T-helper 2 cell treated with Interferon-gamma antibody and Interleukin-4, amounts not matched to agents 5 μg/mL and 100 μg/mL, for 36 hours (primary cell): Measurements from ENCODE around the gene ATMIN.

Experiments used
- DNase-seq: peaks from one replicate; pipeline ENCODE4 v3.0.0; 2021; ENCODE audit warnings: low spot score
- H3K27ac Mint-ChIP-seq: one replicate; pipeline ENCODE4 v1.8.0; 2021; ENCODE audit warnings: mild to moderate bottlenecking, mixed read lengths
- H3K27me3 Mint-ChIP-seq: one replicate; pipeline ENCODE4 v1.8.0; 2021; ENCODE audit warnings: low read depth, mixed read lengths
- H3K36me3 Mint-ChIP-seq: one replicate; pipeline ENCODE4 v1.8.0; 2021; ENCODE audit warnings: low read depth, mixed read lengths
- H3K4me1 Mint-ChIP-seq: one replicate; pipeline ENCODE4 v1.8.0; 2021; ENCODE audit warnings: low read depth, mixed read lengths
- H3K4me3 Mint-ChIP-seq: one replicate; pipeline ENCODE4 v1.8.0; 2022; ENCODE audit warnings: mild to moderate bottlenecking, moderate library complexity, mixed read lengths
- H3K9me3 Mint-ChIP-seq: one replicate; pipeline ENCODE4 v1.8.0; 2021; ENCODE audit warnings: mixed read lengths

ATMIN gene

GRCh38 chr16:80997964-80998620 is 37.5 kb upstream of the ATMIN start:
- H3K9me3 Mint-ChIP-seq = no peaks in the 10 kb centered on the region
- peak overlapping the region; percentile 80 for H3K4me3 Mint-ChIP-seq
- peak overlapping the region; percentile 91 for H3K27ac Mint-ChIP-seq
- no peak for DNase-seq
- H3K36me3 Mint-ChIP-seq = peaks cover 52% of the 10 kb centered on the region
- no peaks in the 10 kb centered on the region for H3K27me3 Mint-ChIP-seq
- H3K4me1 Mint-ChIP-seq = peaks cover 61% of the 10 kb centered on the region

DNA sequence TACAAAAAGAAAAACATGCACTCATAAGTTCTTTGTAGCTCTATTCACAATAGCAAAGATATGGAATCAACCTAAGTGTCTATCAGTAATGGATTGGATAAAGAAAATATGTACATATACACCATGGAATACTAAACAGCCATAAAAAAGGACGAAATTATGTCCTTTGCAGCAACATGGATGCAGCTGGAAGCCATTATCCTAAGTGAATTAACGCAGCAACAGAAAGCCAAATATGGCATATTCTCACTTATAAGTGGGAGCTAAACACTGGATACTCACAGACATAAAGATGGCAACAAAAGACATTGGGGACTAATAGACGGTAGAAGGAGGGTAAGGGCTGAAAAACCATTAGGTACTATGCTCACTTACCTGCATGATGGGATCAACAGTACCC is 34.8 kb upstream of the ATMIN start:
- Mint-ChIP-seq H3K27ac (no peak overlapping the region), H3K4me1 (peaks cover 59% of the 10 kb centered on the region), H3K27me3 (no peaks in the 10 kb centered on the region), H3K9me3 (no peaks in the 10 kb centered on the region), H3K4me3 (no peak overlapping the region), H3K36me3 (peaks cover 45% of the 10 kb centered on the region)
- no peak for DNase-seq

- H3K9me3 Mint-ChIP-seq = no peaks in the 10 kb centered on the region
- H3K27ac Mint-ChIP-seq = no peak overlapping the region
- H3K27me3 Mint-ChIP-seq = no peaks in the 10 kb centered on the region
- no peak for DNase-seq
- H3K4me3 Mint-ChIP-seq = no peak overlapping the region
- peaks cover 56% of the 10 kb centered on the region for H3K4me1 Mint-ChIP-seq
- H3K36me3 Mint-ChIP-seq = peaks cover 49% of the 10 kb centered on the region
Observed at GRCh38 chr16:81001330-81001729, 34.3 kb upstream of the ATMIN start.

GRCh38 chr16:81003064-81003463 is 32.6 kb upstream of the ATMIN start:
- Mint-ChIP-seq H3K4me3 (peak overlapping the region; percentile 95), H3K27ac (peak overlapping the region; percentile 85), H3K36me3 (peaks cover 49% of the 10 kb centered on the region), H3K27me3 (no peaks in the 10 kb centered on the region), H3K4me1 (peaks cover 48% of the 10 kb centered on the region), H3K9me3 (no peaks in the 10 kb centered on the region)
- DNase-seq = no peak

DNA sequence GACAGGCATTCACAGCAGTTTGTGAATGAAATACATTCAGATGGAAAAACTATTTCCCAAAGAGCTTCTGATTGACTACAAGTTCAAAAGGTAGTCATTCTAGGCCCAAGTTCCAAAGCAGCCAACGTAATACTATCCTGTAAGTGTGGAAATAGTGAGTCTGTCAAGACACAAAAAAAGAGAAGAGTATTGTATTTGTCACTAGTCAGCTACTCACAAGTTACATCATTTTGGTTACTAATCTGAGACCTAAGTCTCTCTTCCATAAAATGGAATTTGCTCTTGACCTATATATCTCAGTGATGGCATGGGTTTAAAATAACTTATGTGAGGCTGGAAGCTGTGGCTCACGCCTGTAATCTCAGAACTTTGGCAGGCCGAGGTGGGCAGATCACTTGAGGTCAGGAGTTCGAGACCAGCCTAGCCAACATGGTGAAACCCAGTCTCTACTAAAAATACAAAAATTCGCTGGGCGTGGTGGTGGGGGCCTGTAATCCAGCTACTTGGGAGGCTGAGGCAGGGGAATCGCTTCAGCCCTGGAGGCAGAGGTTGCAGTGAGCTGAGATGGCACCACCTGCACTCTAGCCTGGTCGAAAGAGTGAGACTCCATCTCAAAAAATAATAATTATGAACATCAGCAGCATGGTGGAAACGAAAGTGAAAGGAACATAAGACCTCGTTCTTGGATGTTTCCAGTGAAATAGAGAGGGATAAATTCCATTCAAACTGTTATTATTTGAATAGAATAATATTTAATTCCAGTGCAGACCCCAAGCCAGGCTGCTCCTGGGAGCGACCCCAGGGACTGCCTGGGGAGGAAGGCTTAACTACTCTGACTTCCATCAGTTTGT is 31.8 kb upstream of the ATMIN start:
- H3K4me3 Mint-ChIP-seq = peak overlapping the region; percentile 95
- no peaks in the 10 kb centered on the region for H3K9me3 Mint-ChIP-seq
- DNase-seq = peak; percentile 29
- no peaks in the 10 kb centered on the region for H3K27me3 Mint-ChIP-seq
- H3K4me1 Mint-ChIP-seq = peaks cover 45% of the 10 kb centered on the region
- H3K27ac Mint-ChIP-seq = peak overlapping the region; percentile 85
- peaks cover 49% of the 10 kb centered on the region for H3K36me3 Mint-ChIP-seq

DNA sequence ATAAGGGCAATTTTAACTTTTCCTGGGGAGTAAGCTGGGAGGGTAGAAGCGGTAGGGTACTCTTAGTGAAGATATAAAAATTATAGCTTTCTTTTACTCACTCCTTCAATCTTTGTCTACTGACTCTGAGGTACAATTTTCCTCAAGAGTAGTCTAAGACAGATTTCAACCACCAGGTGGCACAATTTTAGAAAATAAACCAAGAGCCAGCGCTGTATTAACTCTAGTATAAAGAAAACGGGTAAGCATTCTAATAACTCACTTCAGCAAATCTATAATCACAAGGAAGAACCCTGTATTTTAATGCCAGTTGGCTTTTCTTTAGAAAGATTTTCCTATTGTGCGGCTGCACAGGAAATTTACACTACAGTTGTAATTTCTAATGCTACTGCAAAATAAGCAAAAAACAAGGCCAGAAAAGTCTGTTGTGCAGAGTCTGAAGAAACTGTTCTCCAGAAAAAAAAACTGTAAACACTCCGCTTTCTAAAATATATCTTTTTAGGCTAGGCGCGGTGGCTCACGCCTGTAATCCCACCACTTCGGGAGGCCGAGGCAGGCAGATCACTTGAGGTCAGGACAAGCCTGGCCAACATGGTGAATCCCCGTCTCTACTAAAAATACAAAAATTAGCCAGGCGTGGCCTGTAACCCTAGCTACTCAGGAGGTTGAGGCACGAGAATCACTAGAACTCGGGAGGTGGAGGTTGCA is 30.8 kb upstream of the ATMIN start:
- DNase-seq = no peak
- peak overlapping the region; percentile 95 for H3K4me3 Mint-ChIP-seq
- H3K9me3 Mint-ChIP-seq = no peaks in the 10 kb centered on the region
- peak overlapping the region; percentile 85 for H3K27ac Mint-ChIP-seq
- H3K27me3 Mint-ChIP-seq = no peaks in the 10 kb centered on the region
- H3K4me1 Mint-ChIP-seq = peaks cover 42% of the 10 kb centered on the region
- H3K36me3 Mint-ChIP-seq = peaks cover 46% of the 10 kb centered on the region

DNA sequence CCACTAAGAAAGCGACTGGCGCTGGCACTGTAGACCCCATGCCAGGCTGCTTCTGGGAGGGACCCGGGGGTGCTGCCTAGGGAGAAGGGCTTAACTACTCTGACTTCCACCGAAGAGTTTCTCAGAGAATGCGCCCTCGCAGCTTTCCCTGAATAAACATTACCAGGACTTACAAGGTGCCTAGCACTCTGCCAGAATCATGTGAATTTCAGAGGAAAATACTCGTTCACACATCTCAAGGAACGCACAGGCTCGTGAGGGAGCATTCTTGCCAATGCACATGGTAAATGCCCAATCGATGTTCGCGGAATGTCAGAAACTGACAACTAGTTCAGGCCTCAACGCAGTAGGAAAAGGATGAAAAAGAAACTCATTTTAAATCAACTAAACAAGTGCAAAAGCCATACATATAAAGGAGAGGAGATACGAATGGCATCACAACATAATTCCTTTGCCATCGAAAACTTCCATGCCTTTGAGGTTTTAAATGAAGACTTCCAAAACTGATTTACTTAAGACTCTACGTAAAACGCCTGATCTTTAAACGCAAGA is 30.0 kb upstream of the ATMIN start:
- H3K4me1 Mint-ChIP-seq = peaks cover 40% of the 10 kb centered on the region
- no peaks in the 10 kb centered on the region for H3K27me3 Mint-ChIP-seq
- H3K4me3 Mint-ChIP-seq = peak overlapping the region; percentile 95
- no peak for DNase-seq
- peaks cover 41% of the 10 kb centered on the region for H3K36me3 Mint-ChIP-seq
- H3K9me3 Mint-ChIP-seq = no peaks in the 10 kb centered on the region
- H3K27ac Mint-ChIP-seq = peak overlapping the region; percentile 100

GRCh38 chr16:81006211-81006812 is 29.3 kb upstream of the ATMIN start:
- no peaks in the 10 kb centered on the region for H3K27me3 Mint-ChIP-seq
- H3K36me3 Mint-ChIP-seq = peaks cover 44% of the 10 kb centered on the region
- peaks cover 45% of the 10 kb centered on the region for H3K4me1 Mint-ChIP-seq
- peak; percentile 81 for DNase-seq
- peak overlapping the region; percentile 100 for H3K27ac Mint-ChIP-seq
- peak overlapping the region; percentile 95 for H3K4me3 Mint-ChIP-seq
- no peaks in the 10 kb centered on the region for H3K9me3 Mint-ChIP-seq

- H3K36me3 Mint-ChIP-seq = peaks cover 42% of the 10 kb centered on the region
Observed at GRCh38 chr16:81006813-81007695, 28.6 kb upstream of the ATMIN start, which contains the start of the genes CENPN and CMC2. Gene CENPN, plus strand, starts transcription at chr16:81007214. Its CDS starts 4,726 bp downstream, at chr16:81011940. Gene CMC2, minus strand, starts transcription at chr16:81006885. Its CDS starts 9,491 bp downstream, at chr16:80997394.

GRCh38 chr16:81008505-81008789 is 27.2 kb upstream of the ATMIN start:
- H3K4me1 Mint-ChIP-seq = peaks cover 35% of the 10 kb centered on the region
- peak overlapping the region; percentile 100 for H3K27ac Mint-ChIP-seq
- peak overlapping the region; percentile 95 for H3K4me3 Mint-ChIP-seq
- no peaks in the 10 kb centered on the region for H3K27me3 Mint-ChIP-seq
- no peak for DNase-seq
- H3K9me3 Mint-ChIP-seq = no peaks in the 10 kb centered on the region
- peaks cover 45% of the 10 kb centered on the region for H3K36me3 Mint-ChIP-seq

More at GRCh38 chr16:81006813-81007695, 28.6 kb upstream of the ATMIN start, which contains the start of the genes CENPN and CMC2:
- Mint-ChIP-seq H3K9me3 (no peaks in the 10 kb centered on the region), H3K4me3 (peak within 1 kb of the TSS; percentile 95), H3K27ac (peak within 1 kb of the TSS; percentile 100), H3K4me1 (peaks cover 41% of the 10 kb centered on the region), H3K27me3 (no peaks in the 10 kb centered on the region)
- DNase-seq = peak; percentile 97

DNA sequence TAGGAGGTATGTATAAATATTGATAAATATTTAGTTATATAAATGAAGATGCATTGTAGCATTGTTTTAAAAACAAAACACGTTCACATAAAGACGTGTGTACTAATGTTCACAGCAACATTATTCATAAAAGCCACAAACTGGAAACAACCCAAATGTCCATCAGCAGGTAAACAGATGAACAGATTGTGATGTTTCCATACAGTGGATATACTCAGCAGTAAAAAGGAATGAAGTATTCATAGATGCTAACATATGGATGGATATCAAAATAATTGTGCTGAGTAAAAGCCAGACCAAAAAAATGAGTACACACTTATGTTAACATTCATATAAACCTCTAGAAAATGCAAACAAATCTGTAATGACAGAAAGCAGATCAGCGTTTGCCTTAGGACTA is 22.7 kb upstream of the ATMIN start:
- no peaks in the 10 kb centered on the region for H3K27me3 Mint-ChIP-seq
- no peak overlapping the region for H3K4me3 Mint-ChIP-seq
- H3K27ac Mint-ChIP-seq = no peak overlapping the region
- H3K36me3 Mint-ChIP-seq = peaks cover 61% of the 10 kb centered on the region
- H3K4me1 Mint-ChIP-seq = peaks cover 23% of the 10 kb centered on the region
- DNase-seq = no peak
- no peaks in the 10 kb centered on the region for H3K9me3 Mint-ChIP-seq

GRCh38 chr16:81014672-81015071 is 21.0 kb upstream of the ATMIN start:
- Mint-ChIP-seq H3K4me1 (peaks cover 13% of the 10 kb centered on the region), H3K9me3 (no peaks in the 10 kb centered on the region), H3K27me3 (no peaks in the 10 kb centered on the region), H3K4me3 (no peak overlapping the region), H3K27ac (no peak overlapping the region), H3K36me3 (peaks cover 66% of the 10 kb centered on the region)
- DNase-seq = no peak

DNA sequence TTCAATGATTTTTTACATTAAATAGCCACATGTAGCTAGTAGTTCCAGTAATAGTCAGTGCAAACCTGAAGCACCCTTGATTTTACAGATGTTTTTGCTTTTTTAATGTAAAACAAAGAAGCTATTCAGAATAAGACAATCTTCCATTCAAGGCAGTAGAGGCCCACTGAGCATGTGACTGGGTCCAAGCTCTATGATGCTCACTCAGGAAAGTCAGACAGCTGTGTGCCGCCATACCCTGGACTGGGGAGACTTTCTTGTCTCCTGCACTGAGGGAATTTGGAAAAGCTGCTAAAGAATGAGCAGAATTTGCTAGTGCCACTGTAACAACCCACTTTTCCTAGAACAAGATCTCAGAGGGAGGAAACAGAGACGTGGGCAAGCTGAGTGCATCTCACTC is 17.1 kb upstream of the ATMIN start:
- H3K27ac Mint-ChIP-seq = no peak overlapping the region
- no peaks in the 10 kb centered on the region for H3K27me3 Mint-ChIP-seq
- no peak for DNase-seq
- H3K4me3 Mint-ChIP-seq = no peak overlapping the region
- no peaks in the 10 kb centered on the region for H3K9me3 Mint-ChIP-seq
- peaks cover 70% of the 10 kb centered on the region for H3K36me3 Mint-ChIP-seq
- H3K4me1 Mint-ChIP-seq = peaks cover 2% of the 10 kb centered on the region
